Activated gamma-delta T cell treated with Interleukin-2 at 50 U/mL for 16 hours (primary cell): ENCODE measurements around the gene HOXB6.

Experiments
- DNase-seq: peaks from one replicate; pipeline ENCODE4 v3.0.0-alpha.2; 2020

The HOXB6 gene

GRCh38 chr17:48551214-48551555, 53.6 kb downstream of the HOXB6 start:
- DNase-seq = no peak

GRCh38 chr17:48550502-48551213, 54.1 kb downstream of the HOXB6 start:
- DNase-seq = no peak

- no peak for DNase-seq
These were observed 54.8 kb downstream of the HOXB6 start for GRCh38 chr17:48549914-48550501.

GRCh38 chr17:48549281-48549630, 55.5 kb downstream of the HOXB6 start:
- DNase-seq = no peak

GRCh38 chr17:48548523-48549280, 56.1 kb downstream of the HOXB6 start:
- no peak for DNase-seq

- DNase-seq = peak; percentile 32
These were observed 56.8 kb downstream of the HOXB6 start for GRCh38 chr17:48547808-48548522.

- DNase-seq = no peak
These were observed 57.6 kb downstream of the HOXB6 start for GRCh38 chr17:48546924-48547807.

- no peak for DNase-seq
These were observed 58.5 kb downstream of the HOXB6 start for GRCh38 chr17:48546137-48546923.
